Neuron (in vitro differentiated cells): Measurements from ENCODE around the gene TMEFF2.

ENCODE experiments used
- H2AFZ ChIP-seq: one replicate; pipeline ENCODE4 v1.6.1; 2013; ENCODE audit warnings: low read depth, mild to moderate bottlenecking, inconsistent platforms, low read length, moderate library complexity
- H3K27me3 ChIP-seq: one replicate; pipeline ENCODE4 v1.6.1; 2013; ENCODE audit warnings: low read length; ENCODE audit not compliant: insufficient read depth
- H3K36me3 ChIP-seq: one replicate; pipeline ENCODE4 v1.6.1; 2013; ENCODE audit warnings: low read length; ENCODE audit not compliant: insufficient read depth
- H3K4me1 ChIP-seq: one replicate; pipeline ENCODE4 v1.6.1; 2013; ENCODE audit warnings: low read length; ENCODE audit not compliant: insufficient read depth
- H3K4me3 ChIP-seq: 2 replicates; pipeline ENCODE4 v1.5.1; 2013; ENCODE audit warnings: mild to moderate bottlenecking, low read length, moderate library complexity
- H3K9me3 ChIP-seq: one replicate; pipeline ENCODE4 v1.6.1; 2013; ENCODE audit warnings: low read length

The TMEFF2 gene

GRCh38 chr2:192035731-192036442, 158.8 kb downstream of the TMEFF2 start:
- H3K9me3 ChIP-seq: no peaks in the 10 kb centered on the region
- H3K4me3 ChIP-seq: no peak overlapping the region
- no peaks in the 10 kb centered on the region for H3K27me3 ChIP-seq
- H2AFZ ChIP-seq: no peak overlapping the region
- H3K36me3 ChIP-seq: no peaks in the 10 kb centered on the region
- no peaks in the 10 kb centered on the region for H3K4me1 ChIP-seq

GRCh38 chr2:192030856-192031255, 163.9 kb downstream of the TMEFF2 start:
- Histone ChIP-seq H3K36me3 (no peaks in the 10 kb centered on the region), H3K27me3 (no peaks in the 10 kb centered on the region), H3K4me1 (peaks cover 12% of the 10 kb centered on the region), H3K9me3 (no peaks in the 10 kb centered on the region), H2AFZ (no peak overlapping the region), H3K4me3 (no peak overlapping the region)

- H3K9me3 ChIP-seq: no peaks in the 10 kb centered on the region
- peaks cover 18% of the 10 kb centered on the region for H3K4me1 ChIP-seq
- H3K4me3 ChIP-seq: no peak overlapping the region
- H2AFZ ChIP-seq: no peak overlapping the region
- H3K27me3 ChIP-seq: no peaks in the 10 kb centered on the region
- no peaks in the 10 kb centered on the region for H3K36me3 ChIP-seq
These were observed 164.4 kb downstream of the TMEFF2 start for GRCh38 chr2:192030289-192030688.

DNA sequence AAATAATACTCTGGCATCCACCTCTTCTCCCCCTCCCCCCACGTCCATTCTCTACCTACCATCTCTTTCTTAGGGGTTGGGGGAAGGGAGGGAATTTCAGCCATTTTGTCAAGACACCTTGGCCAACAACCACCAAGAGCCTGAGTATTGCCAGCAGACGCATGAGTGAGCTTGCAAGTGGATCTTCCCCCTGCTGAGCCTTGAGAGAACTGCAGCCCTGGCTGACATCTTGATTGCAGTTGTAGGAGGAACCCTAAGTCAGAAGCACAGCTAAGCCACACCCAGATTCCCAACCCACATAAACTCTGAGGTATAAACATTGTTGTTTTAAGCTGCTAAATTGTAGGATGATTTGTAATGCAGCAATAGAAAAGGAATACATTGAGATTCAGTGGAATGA, 165.6 kb downstream of the TMEFF2 start:
- H3K27me3 ChIP-seq: no peaks in the 10 kb centered on the region
- peaks cover 18% of the 10 kb centered on the region for H3K4me1 ChIP-seq
- no peaks in the 10 kb centered on the region for H3K36me3 ChIP-seq
- H2AFZ ChIP-seq: no peak overlapping the region
- H3K9me3 ChIP-seq: no peaks in the 10 kb centered on the region
- no peak overlapping the region for H3K4me3 ChIP-seq

DNA sequence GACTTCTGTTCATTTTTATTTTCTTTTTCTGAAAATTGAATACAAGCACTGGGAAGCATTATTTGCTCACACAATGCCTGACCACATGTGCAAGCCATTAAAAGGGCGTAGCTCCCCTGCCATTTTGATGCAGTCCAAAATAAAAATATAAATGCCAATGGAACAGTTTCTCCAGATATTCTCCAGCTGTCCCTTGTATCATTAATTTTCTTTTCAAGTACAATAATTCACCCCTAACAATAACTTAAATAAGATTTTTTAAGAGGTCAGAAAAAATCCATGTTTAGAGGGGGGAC, 168.0 kb downstream of the TMEFF2 start:
- Histone ChIP-seq H3K27me3 (no peaks in the 10 kb centered on the region), H3K4me3 (no peak overlapping the region), H2AFZ (peak overlapping the region; percentile 13), H3K36me3 (no peaks in the 10 kb centered on the region), H3K4me1 (peaks cover 18% of the 10 kb centered on the region), H3K9me3 (no peaks in the 10 kb centered on the region)

GRCh38 chr2:192026059-192026824, 168.5 kb downstream of the TMEFF2 start:
- Histone ChIP-seq H3K4me1 (peaks cover 18% of the 10 kb centered on the region), H3K9me3 (no peaks in the 10 kb centered on the region), H2AFZ (peak overlapping the region; percentile 13), H3K36me3 (no peaks in the 10 kb centered on the region), H3K4me3 (no peak overlapping the region), H3K27me3 (no peaks in the 10 kb centered on the region)

DNA sequence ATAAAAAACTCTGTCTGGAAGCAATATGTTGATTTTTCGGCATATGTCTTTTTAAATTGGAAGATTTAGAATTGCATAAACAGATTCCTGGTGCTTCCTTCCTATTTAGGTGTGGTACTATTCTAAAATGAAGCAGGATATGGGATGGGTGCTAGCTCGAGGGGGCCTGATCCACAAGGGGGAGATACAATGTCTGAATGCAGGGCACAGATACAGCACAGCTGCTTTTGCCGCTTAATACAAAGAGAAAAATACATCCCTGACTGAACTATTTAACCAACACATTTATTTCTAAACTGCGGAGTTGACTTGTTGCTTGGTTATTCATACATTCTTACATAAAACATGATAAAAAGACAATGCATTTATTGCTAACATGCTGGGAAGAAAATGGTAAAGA, 169.1 kb downstream of the TMEFF2 start:
- Histone ChIP-seq H3K9me3 (no peaks in the 10 kb centered on the region), H3K36me3 (no peaks in the 10 kb centered on the region), H3K4me3 (no peak overlapping the region), H3K4me1 (peaks cover 18% of the 10 kb centered on the region), H3K27me3 (no peaks in the 10 kb centered on the region), H2AFZ (peak overlapping the region; percentile 13)

- no peaks in the 10 kb centered on the region for H3K36me3 ChIP-seq
- no peak overlapping the region for H2AFZ ChIP-seq
- H3K27me3 ChIP-seq: no peaks in the 10 kb centered on the region
- H3K9me3 ChIP-seq: no peaks in the 10 kb centered on the region
- H3K4me3 ChIP-seq: no peak overlapping the region
- H3K4me1 ChIP-seq: peaks cover 18% of the 10 kb centered on the region
These were observed 171.7 kb downstream of the TMEFF2 start for GRCh38 chr2:192023006-192023405.

GRCh38 chr2:192017844-192018243, 176.9 kb downstream of the TMEFF2 start:
- H2AFZ ChIP-seq: no peak overlapping the region
- no peaks in the 10 kb centered on the region for H3K36me3 ChIP-seq
- no peaks in the 10 kb centered on the region for H3K27me3 ChIP-seq
- H3K9me3 ChIP-seq: no peaks in the 10 kb centered on the region
- H3K4me3 ChIP-seq: no peak overlapping the region
- H3K4me1 ChIP-seq: no peaks in the 10 kb centered on the region

DNA sequence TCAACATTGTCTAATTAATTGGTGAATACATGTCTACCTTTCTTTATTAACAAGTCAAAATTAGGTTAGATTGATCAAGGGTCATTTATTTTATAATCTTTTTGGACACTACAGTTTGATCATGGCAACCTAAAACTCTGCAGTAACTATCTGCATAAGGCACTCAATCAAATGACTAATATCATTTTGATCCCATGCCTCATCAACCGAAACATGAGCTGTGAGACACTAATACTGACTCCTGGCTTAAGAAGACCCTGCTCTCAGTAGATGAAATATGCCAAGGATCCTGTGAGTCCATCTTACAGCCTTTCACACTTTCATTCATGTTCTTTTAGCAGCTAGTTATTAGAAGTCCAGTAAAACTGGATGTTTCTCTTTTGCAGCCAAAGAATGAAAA, 178.5 kb downstream of the TMEFF2 start:
- Histone ChIP-seq H3K4me3 (no peak overlapping the region), H2AFZ (no peak overlapping the region), H3K36me3 (no peaks in the 10 kb centered on the region), H3K4me1 (peaks cover under 1% of the 10 kb centered on the region), H3K27me3 (no peaks in the 10 kb centered on the region), H3K9me3 (no peaks in the 10 kb centered on the region)

- H3K4me3 ChIP-seq: no peak overlapping the region
- no peaks in the 10 kb centered on the region for H3K9me3 ChIP-seq
- H2AFZ ChIP-seq: no peak overlapping the region
- H3K27me3 ChIP-seq: no peaks in the 10 kb centered on the region
- H3K36me3 ChIP-seq: no peaks in the 10 kb centered on the region
- H3K4me1 ChIP-seq: peaks cover 3% of the 10 kb centered on the region
These were observed 181.5 kb downstream of the TMEFF2 start for GRCh38 chr2:192013211-192013610.

GRCh38 chr2:192011196-192011595, 183.5 kb downstream of the TMEFF2 start:
- no peaks in the 10 kb centered on the region for H3K27me3 ChIP-seq
- no peak overlapping the region for H2AFZ ChIP-seq
- H3K4me1 ChIP-seq: peaks cover 7% of the 10 kb centered on the region
- H3K9me3 ChIP-seq: no peaks in the 10 kb centered on the region
- no peak overlapping the region for H3K4me3 ChIP-seq
- H3K36me3 ChIP-seq: no peaks in the 10 kb centered on the region

- Histone ChIP-seq H3K4me1 (peaks cover 10% of the 10 kb centered on the region), H3K9me3 (no peaks in the 10 kb centered on the region), H3K27me3 (no peaks in the 10 kb centered on the region), H2AFZ (no peak overlapping the region), H3K4me3 (no peak overlapping the region), H3K36me3 (no peaks in the 10 kb centered on the region)
These were observed 184.7 kb downstream of the TMEFF2 start for GRCh38 chr2:192010073-192010472.
